NB4 (cell line): Measurements from ENCODE around the gene BAK1.

Experiments used
- CTCF ChIP-seq: IDR thresholded peaks from one replicate; pipeline ENCODE4 v1.5.1; 2012; ENCODE audit warnings: low read depth, low read length
- POLR2A ChIP-seq: IDR thresholded peaks from 2 replicates; pipeline ENCODE4 v1.6.1; 2011; ENCODE audit warnings: mild to moderate bottlenecking; ENCODE audit not compliant: insufficient read length; ENCODE audit errors: extremely low read depth

GRCh38 chr6:33547499-33547898, 32.6 kb downstream of the BAK1 start:
- TF ChIP-seq CTCF (no peak), POLR2A (no peak)
